ENCODE measurements around the gene OBP2B.

- TF ChIP-seq CTCF (IDR thresholded peaks at IDR 0.05) = no peak
- TF ChIP-seq EP300 (IDR thresholded peaks at IDR 0.05) = no peak
Measured at GRCh38 chr9:133195029-133195428, 14.0 kb downstream of the OBP2B start.

Measured in sigmoid colon (tissue), 4 donors.